HuH-7.5 (cell line): Measurements from ENCODE around the gene ANAPC2.
A peak's percentile ranks its signal among the peaks of the same experiment; 100 is the strongest.

ENCODE experiments used
- DNase-seq: peaks from one replicate; pipeline ENCODE4 v3.0.0; 2011; ENCODE audit warnings: low spot score

The ANAPC2 gene

GRCh38 chr9:137188490-137189296 is at the start of gene ANAPC2, which contains the start of gene SSNA1:
TSS of gene ANAPC2 (minus strand) at chr9:137188560. CDS start at chr9:137188532, 28 bp downstream.
TSS of gene SSNA1 (plus strand) at chr9:137188676. CDS start at chr9:137188727, 51 bp downstream.
- DNase-seq, result peak; percentile 94

- DNase-seq, result no peak
These were observed 48.6 kb upstream of the ANAPC2 start for GRCh38 chr9:137236936-137237421.

- DNase-seq, result peak; percentile 99
These were observed 48.0 kb upstream of the ANAPC2 start for GRCh38 chr9:137236238-137236935.

- peak; percentile 80 for DNase-seq
These were observed 47.3 kb upstream of the ANAPC2 start for GRCh38 chr9:137235424-137236237.

GRCh38 chr9:137234758-137235423 is 46.5 kb upstream of the ANAPC2 start:
- DNase-seq, result no peak

- no peak for DNase-seq
These were observed 45.8 kb upstream of the ANAPC2 start for GRCh38 chr9:137234055-137234697.

- no peak for DNase-seq
These were observed 45.0 kb upstream of the ANAPC2 start for GRCh38 chr9:137233143-137233980.

- no peak for DNase-seq
These were observed 44.1 kb upstream of the ANAPC2 start for GRCh38 chr9:137232510-137232909.

GRCh38 chr9:137232101-137232500 is 43.7 kb upstream of the ANAPC2 start:
- DNase-seq, result no peak

GRCh38 chr9:137231372-137232039 is 43.1 kb upstream of the ANAPC2 start:
- DNase-seq, result no peak

GRCh38 chr9:137230705-137231371 is 42.5 kb upstream of the ANAPC2 start, which contains the start of gene SLC34A3:
TSS of gene SLC34A3 (plus strand) at chr9:137230901. CDS start at chr9:137231703, 802 bp downstream.
- DNase-seq, result no peak

- no peak for DNase-seq
These were observed 41.7 kb upstream of the ANAPC2 start for GRCh38 chr9:137229903-137230704.

- no peak for DNase-seq
These were observed 40.9 kb upstream of the ANAPC2 start for GRCh38 chr9:137228968-137229896.

GRCh38 chr9:137228506-137228967 is 40.2 kb upstream of the ANAPC2 start:
- DNase-seq, result no peak

- no peak for DNase-seq
These were observed 39.6 kb upstream of the ANAPC2 start for GRCh38 chr9:137227853-137228505.
